HCT116 (cell line): ENCODE data around the gene CES1. TPM values are rescaled to one million over a fixed set of nuclear protein-coding genes. Genes with fewer than 3 reads are reported as not detected.

ENCODE experiments used
- ATAC-seq: fragments of 200-7000 bp; cut with Tn5 transposase; 2 replicates; pipeline ENCODE4 v1.9.1; 2020; ENCODE audit warnings: mild to moderate bottlenecking, moderate library complexity
- BruUV-seq: library from RNA; stranded (reverse); fragments of 400-500 nt; replicated peaks from 2 replicates; lab custom pipeline; 2021; lab: Mats Ljungman, UMichigan
- CTCF ChIA-PET: fragments of 300-600 bp; sonication (Branson Sonifier 250); formaldehyde crosslinking; loops from one replicate; lab custom pipeline; 2021; ENCODE audit warnings: antibody characterized with exemption; lab: Charles Lee
- POLR2A ChIA-PET: fragments of 300-600, 350-600 bp; sonication (Branson Sonifier 250); formaldehyde crosslinking; loops from one replicate; lab custom pipeline; 2021; ENCODE audit warnings: antibody characterized with exemption; lab: Charles Lee
- RAD21 ChIA-PET, 2 experiments: fragments of 300-600 bp; sonication (Branson Sonifier 250); formaldehyde crosslinking; loops; one replicate each; lab custom pipeline; 2023; ENCODE audit warnings: low total read pairs in 2 of 2; ENCODE audit not compliant: uncharacterized antibody in 2 of 2, unreplicated experiment in 2 of 2, low non-redundant PET in 1 of 2; lab: Charles Lee
- DNase-seq: peaks from one replicate; pipeline ENCODE4 v3.0.0-alpha.2; 2010; ENCODE audit warnings: low read depth, low spot score
- H2AFZ ChIP-seq: fragments of 200-600 bp; shearing (Covaris generic), sonication (generic); 2 replicates; pipeline ENCODE4 v1.6.1; 2017; ENCODE audit warnings: low read depth, mixed run types, mixed read lengths, antibody characterized with exemption, low read length; ENCODE audit not compliant: poor library complexity, severe bottlenecking
- H3K27ac ChIP-seq: 2 replicates; pipeline ENCODE4 v1.5.1; 2012; ENCODE audit warnings: low read depth, low read length
- H3K27me3 ChIP-seq: fragments of 200-600 bp; sonication (generic); 2 replicates; pipeline ENCODE4 v1.6.1; 2016; ENCODE audit warnings: mixed run types, low read length, mixed read lengths; ENCODE audit not compliant: insufficient read depth
- H3K36me3 ChIP-seq, 2 experiments: fragments of 200-500 bp in 1 of 2; fragments of 200-600 bp in 1 of 2; sonication (Bioruptor generic) in 1 of 2; sonication (generic) in 1 of 2; 2 replicates each; pipeline versions ENCODE4 v1.5.1 to v1.6.1; 2014 to 2016; ENCODE audit warnings: low read length in 2 of 2, inconsistent platforms in 1 of 2, mixed read lengths in 1 of 2, mixed run types in 1 of 2; ENCODE audit not compliant: insufficient read depth in 2 of 2, control insufficient read depth in 1 of 2
- H3K4me1 ChIP-seq, 2 experiments: fragments of 200-600 bp in 1 of 2; sonication (generic) in 1 of 2; 2 replicates each; pipeline versions ENCODE4 v1.5.1 to v1.6.1; 2012 to 2017; ENCODE audit warnings: low read length in 2 of 2, inconsistent platforms in 1 of 2, mild to moderate bottlenecking in 1 of 2, mixed read lengths in 1 of 2, mixed run types in 1 of 2, moderate library complexity in 1 of 2; ENCODE audit not compliant: insufficient read depth in 2 of 2, control insufficient read depth in 1 of 2
- H3K4me2 ChIP-seq: fragments of 200-600 bp; sonication (generic); 2 replicates; pipeline ENCODE4 v1.6.1; 2017; ENCODE audit warnings: mixed run types, low read length, mixed read lengths
- H3K4me3 ChIP-seq, 2 experiments: fragments of 200-600 bp in 1 of 2; sonication (generic) in 1 of 2; replicated peaks in 1 of 2; 2 replicates each; pipeline ENCODE4 v1.5.1; 2011 to 2016; ENCODE audit warnings: low read length in 2 of 2, control low read depth in 1 of 2, low read depth in 1 of 2, mild to moderate bottlenecking in 1 of 2, mixed read lengths in 1 of 2, mixed run types in 1 of 2
- H3K79me2 ChIP-seq: fragments of 200-600 bp; sonication (generic); 2 replicates; pipeline ENCODE4 v1.6.1; 2017; ENCODE audit warnings: mild to moderate bottlenecking, mixed run types, low read length, moderate library complexity, mixed read lengths; ENCODE audit not compliant: insufficient read depth
- H3K9ac ChIP-seq: fragments of 200-600 bp; sonication (generic); 2 replicates; pipeline ENCODE4 v1.6.1; 2016; ENCODE audit warnings: low read length, mixed read lengths
- H3K9me2 ChIP-seq: fragments of 200-600 bp; sonication (generic), shearing (Covaris generic); 2 replicates; pipeline ENCODE4 v1.6.1; 2017; ENCODE audit warnings: mixed run types, mild to moderate bottlenecking, moderate library complexity; ENCODE audit not compliant: insufficient read depth
- H3K9me3 ChIP-seq, 2 experiments: fragments of 200-500 bp in 1 of 2; fragments of 200-600 bp in 1 of 2; sonication (Bioruptor generic) in 1 of 2; sonication (generic) in 1 of 2; 2 replicates each; pipeline ENCODE4 v1.6.1; 2014 to 2017; ENCODE audit warnings: low read length in 2 of 2, mixed read lengths in 2 of 2, inconsistent platforms in 1 of 2, low read depth in 1 of 2, mild to moderate bottlenecking in 1 of 2, mixed run types in 1 of 2, moderate library complexity in 1 of 2; ENCODE audit not compliant: control insufficient read depth in 1 of 2, insufficient read depth in 1 of 2
- H4K20me1 ChIP-seq: fragments of 200-600 bp; sonication (generic), shearing (Covaris generic); 2 replicates; pipeline ENCODE4 v1.6.1; 2017; ENCODE audit warnings: mixed run types, mild to moderate bottlenecking, moderate library complexity; ENCODE audit not compliant: insufficient read depth
- CBX3 ChIP-seq: IDR thresholded peaks from 2 replicates; pipeline ENCODE4 v1.6.1; 2012; ENCODE audit warnings: low read depth
- CTCF ChIP-seq, 3 experiments: fragments of 200-600 bp in 1 of 3; sonication (generic) in 1 of 3; IDR thresholded peaks in 2 of 3; conservative IDR thresholded peaks in 1 of 3; 2 replicates each; pipeline ENCODE4 v1.5.1; 2012 to 2017; ENCODE audit warnings: low read depth in 2 of 3, low read length in 2 of 3, antibody characterized with exemption in 1 of 3, borderline replicate concordance in 1 of 3, control low read depth in 1 of 3, mild to moderate bottlenecking in 1 of 3, mixed read lengths in 1 of 3, mixed run types in 1 of 3, moderate library complexity in 1 of 3; ENCODE audit not compliant: insufficient read depth in 1 of 3
- EZH2phosphoT487 ChIP-seq: fragments of 200-600 bp; IDR thresholded peaks from 2 replicates; pipeline ENCODE4 v1.6.1; 2018; ENCODE audit warnings: antibody characterized with exemption, borderline replicate concordance
- POLR2A ChIP-seq: IDR thresholded peaks from 2 replicates; pipeline ENCODE4 v1.7.0; 2011; ENCODE audit warnings: borderline replicate concordance; ENCODE audit not compliant: insufficient read depth, insufficient read length; ENCODE audit errors: extremely low read depth
- RAD21 ChIP-seq: IDR thresholded peaks from 2 replicates; pipeline ENCODE4 v1.6.1; 2012; ENCODE audit warnings: low read depth, mild to moderate bottlenecking
- SIN3A ChIP-seq: IDR thresholded peaks from 2 replicates; pipeline ENCODE4 v1.6.1; 2012; ENCODE audit warnings: low read depth
- SP1 ChIP-seq: IDR thresholded peaks from 2 replicates; pipeline ENCODE4 v1.6.1; 2012; ENCODE audit warnings: low read depth
- ZBTB33 ChIP-seq: IDR thresholded peaks from 2 replicates; pipeline ENCODE4 v1.6.1; 2011; ENCODE audit warnings: mild to moderate bottlenecking, low read length, moderate library complexity; ENCODE audit not compliant: insufficient replicate concordance; ENCODE audit errors: extremely low read depth
- ZFX ChIP-seq: fragments of 450-650 bp; IDR thresholded peaks from 2 replicates; pipeline ENCODE4 v1.6.1; 2017
- intact Hi-C: fragments of 100-400 bp; cut with micrococcal nuclease; formaldehyde crosslinking; loops from 2 replicates; pipeline ENCODE4 v1.10.0; 2022
- total RNA-seq: library from RNA; stranded (reverse); gene quantifications from one replicate; pipeline ENCODE4 v1.2.1, GENCODE V29; 2021; ENCODE audit not compliant: unreplicated experiment
- TF ChIP-seq, protein P1 (sequence below): IDR thresholded peaks from 2 replicates; pipeline ENCODE4 v1.6.1; 2012

CES1 gene
- total RNA-seq, 1 experiment from 2014 or later = 1.8 TPM

GRCh38 chr16:55839115-55839514, 6.2 kb upstream of the CES1 start:
- RAD21 ChIA-PET = no interaction called here
- no peak for TF ChIP-seq CBX3
- no peak for TF ChIP-seq SP1
- no peak for TF ChIP-seq CTCF (IDR thresholded peaks at IDR 0.05 in 2 of 3, conservative IDR thresholded peaks at IDR 0.05 in 1 of 3; ENCODE audit: borderline replicate concordance in 1 of 3, insufficient read depth in 1 of 3, low read depth in 2 of 3, low read length in 2 of 3)
- no peak for TF ChIP-seq ZBTB33
- no peak for TF ChIP-seq EZH2phosphoT487
- no peak for TF ChIP-seq RAD21
- no peak for TF ChIP-seq SIN3A
- TF ChIP-seq ZFX = no peak
- TF ChIP-seq, protein P1, sequence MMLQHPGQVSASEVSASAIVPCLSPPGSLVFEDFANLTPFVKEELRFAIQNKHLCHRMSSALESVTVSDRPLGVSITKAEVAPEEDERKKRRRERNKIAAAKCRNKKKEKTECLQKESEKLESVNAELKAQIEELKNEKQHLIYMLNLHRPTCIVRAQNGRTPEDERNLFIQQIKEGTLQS = no peak
- no peak for TF ChIP-seq POLR2A
- no TSS peak for BruUV-seq

More at GRCh38 chr16:55839115-55839514, 6.2 kb upstream of the CES1 start:
- Histone ChIP-seq H3K9me2 (no peaks in the 10 kb centered on the region), H3K4me3 (no peak overlapping the region), H3K27me3 (peaks cover 5% of the 10 kb centered on the region; the same call in 1 of the 2 replicates), H3K36me3 (no peaks in the 10 kb centered on the region), H2AFZ (no peak overlapping the region), H3K4me2 (no peak overlapping the region), H4K20me1 (no peaks in the 10 kb centered on the region), H3K9me3 (no peaks in the 10 kb centered on the region), H3K9ac (no peak overlapping the region), H3K27ac (no peak overlapping the region), H3K4me1 (no peaks in the 10 kb centered on the region), H3K79me2 (no peaks in the 10 kb centered on the region)
- ATAC-seq (no peak), DNase-seq (no peak)
- intact Hi-C loops = no loop called here
- ChIA-PET CTCF (no interaction called here), POLR2A (no interaction called here)
